Upper lobe of left lung (tissue), 4 donors: Measurements from ENCODE around the gene RSRC1.

Source experiments
- POLR2A ChIP-seq, 4 donors: fragments of 450-650 bp; IDR thresholded peaks; one replicate each; pipeline ENCODE4 v1.5.1; 2016 to 2017; ENCODE audit warnings: antibody characterized with exemption in 4 of 4, mild to moderate bottlenecking in 2 of 4
- POLR2AphosphoS5 ChIP-seq, 2 donors: sonication (generic); formaldehyde crosslinking; IDR thresholded peaks; one replicate each; pipeline ENCODE4 v1.5.1; 2017; ENCODE audit warnings: antibody characterized with exemption in 2 of 2
- TF ChIP-seq, protein P1 (sequence below), 6 experiments: fragments of 450-650 bp in 4 of 6; fragments of 200-600 bp in 2 of 6; sonication (generic) in 2 of 6; IDR thresholded peaks; one replicate each; pipeline ENCODE4 v1.5.1; 2016 to 2019; ENCODE audit warnings: antibody characterized with exemption in 6 of 6

DNA sequence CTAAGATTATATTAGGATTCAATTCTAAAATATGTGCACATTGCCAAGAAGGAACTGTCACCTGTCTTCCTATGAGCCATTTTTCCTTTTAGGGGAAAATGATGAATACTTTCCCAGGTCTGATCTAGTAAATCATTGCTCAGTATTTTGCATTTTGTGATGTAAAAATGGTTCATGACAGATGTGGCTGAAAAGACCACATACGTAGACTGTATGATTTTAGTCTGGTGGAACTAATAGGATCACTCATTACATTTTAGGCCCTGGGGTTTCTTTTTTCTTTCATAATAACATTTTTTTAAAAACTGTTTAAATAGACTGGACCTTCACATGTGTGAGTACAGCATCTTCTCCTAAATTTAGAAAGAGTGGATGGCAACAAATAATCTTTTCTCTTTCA, 259.4 kb downstream of the RSRC1 start:
- TF ChIP-seq, protein P1, sequence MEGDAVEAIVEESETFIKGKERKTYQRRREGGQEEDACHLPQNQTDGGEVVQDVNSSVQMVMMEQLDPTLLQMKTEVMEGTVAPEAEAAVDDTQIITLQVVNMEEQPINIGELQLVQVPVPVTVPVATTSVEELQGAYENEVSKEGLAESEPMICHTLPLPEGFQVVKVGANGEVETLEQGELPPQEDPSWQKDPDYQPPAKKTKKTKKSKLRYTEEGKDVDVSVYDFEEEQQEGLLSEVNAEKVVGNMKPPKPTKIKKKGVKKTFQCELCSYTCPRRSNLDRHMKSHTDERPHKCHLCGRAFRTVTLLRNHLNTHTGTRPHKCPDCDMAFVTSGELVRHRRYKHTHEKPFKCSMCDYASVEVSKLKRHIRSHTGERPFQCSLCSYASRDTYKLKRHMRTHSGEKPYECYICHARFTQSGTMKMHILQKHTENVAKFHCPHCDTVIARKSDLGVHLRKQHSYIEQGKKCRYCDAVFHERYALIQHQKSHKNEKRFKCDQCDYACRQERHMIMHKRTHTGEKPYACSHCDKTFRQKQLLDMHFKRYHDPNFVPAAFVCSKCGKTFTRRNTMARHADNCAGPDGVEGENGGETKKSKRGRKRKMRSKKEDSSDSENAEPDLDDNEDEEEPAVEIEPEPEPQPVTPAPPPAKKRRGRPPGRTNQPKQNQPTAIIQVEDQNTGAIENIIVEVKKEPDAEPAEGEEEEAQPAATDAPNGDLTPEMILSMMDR (IDR thresholded peaks at IDR 0.05) = no peak
- TF ChIP-seq POLR2A (IDR thresholded peaks at IDR 0.05) (no peak), POLR2AphosphoS5 (IDR thresholded peaks at IDR 0.05) (no peak)
